NCI-H146 treated with DMSO at 0.1 percent for 48 hours (cell line): ENCODE data around the gene UBE4A.
"Not testable (repeated sequence)": the region's sequence is repeated elsewhere in the genome, so short reads cannot be mapped to it uniquely, and the experiment has no call there.

ENCODE experiments used
- DNase-seq: peaks from one replicate; lab custom pipeline; 2025; ENCODE audit not compliant: unreplicated experiment; lab: John Stamatoyannopoulos, UW

Gene UBE4A

DNA sequence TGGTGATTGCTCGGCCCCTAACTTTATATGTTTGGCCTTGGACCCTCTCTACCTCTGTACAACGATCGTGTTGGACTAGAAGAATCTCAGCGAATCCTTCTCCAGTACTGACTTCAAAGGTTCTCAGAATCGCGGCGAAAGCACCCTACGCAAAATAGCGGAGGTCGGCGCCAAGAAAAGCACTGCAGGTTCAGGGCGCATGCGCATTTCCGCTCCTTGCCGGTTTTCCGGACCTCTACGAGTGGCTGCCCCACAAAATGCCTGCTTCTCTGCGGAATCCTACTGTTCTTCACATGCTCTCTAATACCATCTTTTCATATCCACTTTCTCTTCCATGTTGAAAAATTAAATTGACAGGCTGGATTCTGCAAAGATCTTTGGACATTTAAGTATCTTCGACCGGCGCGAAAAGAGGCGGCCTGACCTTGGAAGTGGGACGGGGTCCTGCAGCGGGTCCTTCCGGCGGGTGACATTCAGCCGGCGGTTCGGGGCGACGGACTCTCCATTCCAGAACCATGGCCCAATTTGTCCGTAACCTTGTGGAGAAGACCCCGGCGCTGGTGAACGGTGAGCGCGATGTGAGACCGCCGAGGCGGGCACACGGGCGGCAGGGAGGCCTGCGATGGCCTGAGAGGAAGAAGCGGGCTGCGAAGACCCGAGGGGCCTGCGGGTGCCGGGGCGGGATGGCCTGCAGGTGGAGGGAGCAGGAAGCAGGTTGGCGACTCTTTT is 41.9 kb downstream of the UBE4A start, which contains the start of gene ATP5MG:
Gene ATP5MG (plus strand): TSS at position 456 of the 729 bp plus-strand sequence. CDS start 60 bp downstream, at position 516.
- DNase-seq: peak; percentile 84

DNA sequence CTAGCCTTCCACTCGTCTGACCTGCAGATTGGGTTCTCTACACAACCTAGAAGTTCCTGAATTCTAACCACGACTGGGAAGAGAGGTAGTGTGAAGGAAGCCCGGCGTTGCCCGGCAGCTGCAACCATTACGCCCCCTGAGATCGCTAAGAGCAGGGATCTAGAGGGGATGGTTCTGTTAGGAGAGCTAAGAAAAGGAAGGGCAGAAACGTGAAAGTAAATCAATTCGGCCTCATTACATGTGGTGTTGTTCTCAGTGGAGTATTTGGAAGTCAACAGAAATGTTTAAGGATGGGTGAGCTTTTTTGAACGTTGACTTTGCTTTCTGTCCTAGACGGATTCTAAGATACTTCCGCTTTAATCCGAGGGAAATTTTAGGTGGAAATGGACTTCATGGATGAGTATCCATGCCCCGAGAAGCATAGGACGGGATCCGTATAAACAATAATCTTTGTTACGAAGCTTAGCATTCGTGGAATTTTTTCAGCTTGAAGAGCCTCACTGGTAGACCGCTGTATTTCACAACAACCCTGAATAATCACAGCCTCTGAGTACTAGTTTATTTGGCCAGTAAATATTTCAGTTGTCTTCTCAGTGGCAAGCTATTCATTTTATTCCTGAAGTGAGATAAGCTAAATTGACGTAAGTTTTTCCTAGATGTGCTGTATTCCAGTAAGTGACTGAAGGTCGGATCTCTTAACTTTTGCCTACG is 42.6 kb downstream of the UBE4A start:
- DNase-seq: peak; percentile 41

- DNase-seq: not testable (repeated sequence)
These were observed 43.2 kb downstream of the UBE4A start for GRCh38 chr11:118402594-118402993.

DNA sequence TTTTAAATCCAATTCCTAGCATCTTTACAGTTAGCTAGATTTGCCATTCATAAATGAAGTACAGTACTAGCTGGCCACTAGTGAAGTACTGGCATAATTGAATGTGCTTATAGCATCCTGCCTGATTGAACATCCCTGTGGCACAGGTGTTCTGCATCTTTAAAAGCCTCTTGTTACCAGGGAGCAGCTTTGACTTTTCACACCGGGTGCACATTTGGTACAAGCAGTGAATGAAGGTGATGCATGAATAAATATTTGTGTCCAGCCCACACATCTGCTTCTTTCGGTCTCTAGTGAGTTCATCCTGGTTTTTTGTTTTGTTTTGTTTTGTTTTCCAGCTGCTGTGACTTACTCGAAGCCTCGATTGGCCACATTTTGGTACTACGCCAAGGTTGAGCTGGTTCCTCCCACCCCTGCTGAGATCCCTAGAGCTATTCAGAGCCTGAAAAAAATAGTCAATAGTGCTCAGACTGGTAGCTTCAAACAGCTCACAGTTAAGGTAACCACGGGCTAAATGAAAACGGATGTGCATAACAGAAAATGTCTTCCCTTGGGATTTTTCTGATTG is 47.3 kb downstream of the UBE4A start:
- DNase-seq: peak; percentile 35

DNA sequence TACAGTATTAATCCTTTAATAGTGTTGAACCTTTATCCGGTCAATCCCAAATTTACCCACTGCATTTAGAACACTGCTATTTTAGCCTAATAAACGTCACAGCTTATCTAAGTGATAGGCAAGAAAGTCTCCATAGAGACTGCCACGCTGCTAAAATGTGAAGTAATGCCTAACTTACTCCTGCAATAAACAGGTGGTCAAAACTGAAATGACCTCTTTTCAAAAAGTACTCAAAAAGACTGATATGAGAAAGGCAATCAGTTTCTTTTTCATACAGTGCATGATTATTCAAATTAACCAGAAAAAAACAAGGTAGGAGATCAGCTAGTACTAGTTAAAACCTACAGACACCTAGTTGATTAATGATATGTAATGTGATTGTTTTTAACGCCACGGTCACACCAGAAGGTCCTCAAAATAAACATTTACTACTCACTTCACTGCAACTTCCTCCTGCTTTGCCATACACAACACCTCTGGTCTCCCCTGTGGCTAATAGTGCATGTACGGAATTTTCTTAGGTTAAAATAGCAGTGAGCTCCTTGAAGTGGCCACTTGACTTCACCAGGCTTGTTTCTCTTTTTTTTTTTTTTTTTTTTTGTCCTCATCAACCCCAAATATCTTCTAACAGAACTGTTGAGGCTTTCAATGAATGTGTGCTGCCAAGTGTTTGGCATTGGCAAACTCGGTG is 50.8 kb downstream of the UBE4A start:
- no peak for DNase-seq

- no peak for DNase-seq
These were observed 52.1 kb downstream of the UBE4A start for GRCh38 chr11:118411530-118411929.

DNA sequence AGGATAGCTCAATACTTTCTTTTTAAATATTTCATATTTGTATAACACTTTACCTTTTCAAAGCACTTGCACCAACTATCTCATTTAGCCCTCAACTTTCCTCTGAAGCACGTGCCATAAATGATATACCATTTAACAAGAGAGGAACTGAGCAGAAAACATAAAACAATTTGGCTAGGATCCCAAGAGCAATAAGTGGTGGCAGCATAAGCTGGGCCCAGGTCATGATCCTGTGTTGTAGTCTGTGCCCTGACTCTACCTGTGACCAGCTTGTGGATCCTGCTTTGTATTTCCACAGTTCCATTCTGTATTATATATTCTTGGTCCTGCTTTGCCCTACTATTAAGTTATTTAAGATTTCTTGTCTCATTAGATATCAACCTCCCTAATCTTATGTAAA is 53.5 kb downstream of the UBE4A start:
- no peak for DNase-seq

- no peak for DNase-seq
These were observed 55.8 kb downstream of the UBE4A start for GRCh38 chr11:118415062-118415738.

- no peak for DNase-seq
These were observed 56.3 kb downstream of the UBE4A start for GRCh38 chr11:118415739-118416068.

DNA sequence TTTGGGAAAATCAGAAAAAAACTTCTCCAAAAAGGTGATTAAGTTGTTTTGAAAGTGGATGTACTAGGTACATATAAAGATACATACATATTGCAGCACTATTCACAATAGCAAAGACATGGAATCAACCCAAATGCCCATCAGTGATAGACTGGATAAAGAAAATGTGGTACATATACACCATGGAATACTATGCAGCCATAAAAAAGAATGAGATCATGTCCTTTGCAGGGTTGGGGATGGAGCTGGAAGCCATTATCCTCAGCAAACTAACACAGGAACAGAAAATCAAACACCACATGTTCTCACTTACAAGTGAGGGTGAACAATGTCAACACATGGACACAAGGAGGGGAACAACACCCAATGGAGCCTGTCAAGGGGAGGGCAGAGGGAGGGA is 57.5 kb downstream of the UBE4A start:
- DNase-seq: not testable (repeated sequence)

DNA sequence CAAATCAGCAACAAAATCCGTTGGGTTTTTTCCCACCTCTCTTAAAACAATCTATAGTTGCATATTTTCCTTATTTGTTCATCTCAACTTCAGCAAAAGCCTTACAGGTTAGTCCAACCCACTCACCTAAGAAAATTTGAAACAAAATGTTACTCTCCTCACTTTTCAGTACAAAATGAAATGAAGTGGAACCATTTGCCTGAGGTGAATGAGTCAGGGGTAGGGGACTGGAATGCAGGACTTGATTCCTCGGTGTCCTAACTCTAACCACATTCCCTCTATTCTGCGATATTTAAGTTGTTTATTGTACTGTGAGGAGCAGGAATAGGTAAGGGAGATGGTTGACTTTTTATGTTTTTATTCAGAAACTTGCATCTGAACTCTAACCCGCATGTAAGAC is 58.4 kb downstream of the UBE4A start:
- DNase-seq: no peak

- no peak for DNase-seq
These were observed 59.4 kb downstream of the UBE4A start for GRCh38 chr11:118418766-118419165.

- DNase-seq: no peak
These were observed 68.3 kb downstream of the UBE4A start for GRCh38 chr11:118427707-118428106.

DNA sequence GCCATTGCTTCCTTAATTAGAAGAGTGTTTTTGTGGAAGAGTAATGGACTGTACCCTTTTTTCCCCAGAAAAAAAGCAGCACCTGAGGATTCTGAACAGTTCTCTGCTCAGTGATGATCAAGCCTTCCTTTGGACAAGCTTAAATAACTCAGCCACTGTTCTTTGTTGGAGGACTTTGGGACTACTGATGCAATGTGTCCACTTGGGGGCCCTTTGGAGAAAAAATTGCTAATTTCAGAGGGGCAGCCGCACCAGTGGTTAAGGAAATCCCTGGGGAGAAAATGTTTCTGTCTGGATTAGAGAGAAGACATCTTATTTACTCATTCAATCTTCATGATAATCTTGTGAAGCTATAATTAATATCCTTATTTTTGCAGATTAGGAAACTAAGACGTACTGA is 71.6 kb downstream of the UBE4A start:
- DNase-seq: no peak

- no peak for DNase-seq
These were observed 74.7 kb downstream of the UBE4A start for GRCh38 chr11:118434123-118434552.

DNA sequence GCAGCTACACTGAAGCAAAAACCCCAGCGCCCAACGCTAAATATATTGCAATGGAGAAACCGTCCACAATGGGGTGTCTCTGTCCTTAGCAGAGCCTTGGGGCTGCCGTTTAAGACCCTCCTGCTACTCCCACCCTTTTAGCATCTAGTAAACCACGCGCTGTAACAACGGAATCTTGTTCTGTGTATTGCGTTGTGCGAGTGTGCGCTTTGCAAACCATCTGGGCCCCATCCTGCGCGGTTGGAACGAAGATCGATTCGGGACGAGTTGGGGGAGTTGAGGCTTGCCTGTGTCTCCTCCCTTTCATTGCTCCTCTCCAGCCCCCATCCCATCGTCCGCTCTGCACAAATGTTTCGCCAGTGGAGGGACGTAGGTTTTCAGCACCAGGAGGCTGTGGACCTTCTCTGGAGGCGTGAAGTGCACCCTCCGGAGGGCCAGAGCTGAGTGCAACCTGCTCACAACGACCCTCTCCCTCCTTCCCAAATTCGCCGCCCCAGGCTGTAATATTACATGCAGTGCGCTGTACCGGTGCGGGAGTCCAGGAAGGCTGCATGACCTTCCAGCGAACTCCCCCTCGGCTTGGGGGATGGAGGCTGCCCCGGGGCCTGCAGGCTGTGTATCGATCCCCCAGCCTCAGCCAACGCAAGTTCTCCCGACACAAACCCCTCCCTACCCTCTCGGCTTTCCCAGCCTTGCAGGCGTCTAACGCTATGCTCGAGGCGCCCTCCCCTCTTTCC is 75.3 kb downstream of the UBE4A start:
- DNase-seq: peak; percentile 41

GRCh38 chr11:118435290-118435892 is 76.0 kb downstream of the UBE4A start:
- peak; percentile 86 for DNase-seq

DNA sequence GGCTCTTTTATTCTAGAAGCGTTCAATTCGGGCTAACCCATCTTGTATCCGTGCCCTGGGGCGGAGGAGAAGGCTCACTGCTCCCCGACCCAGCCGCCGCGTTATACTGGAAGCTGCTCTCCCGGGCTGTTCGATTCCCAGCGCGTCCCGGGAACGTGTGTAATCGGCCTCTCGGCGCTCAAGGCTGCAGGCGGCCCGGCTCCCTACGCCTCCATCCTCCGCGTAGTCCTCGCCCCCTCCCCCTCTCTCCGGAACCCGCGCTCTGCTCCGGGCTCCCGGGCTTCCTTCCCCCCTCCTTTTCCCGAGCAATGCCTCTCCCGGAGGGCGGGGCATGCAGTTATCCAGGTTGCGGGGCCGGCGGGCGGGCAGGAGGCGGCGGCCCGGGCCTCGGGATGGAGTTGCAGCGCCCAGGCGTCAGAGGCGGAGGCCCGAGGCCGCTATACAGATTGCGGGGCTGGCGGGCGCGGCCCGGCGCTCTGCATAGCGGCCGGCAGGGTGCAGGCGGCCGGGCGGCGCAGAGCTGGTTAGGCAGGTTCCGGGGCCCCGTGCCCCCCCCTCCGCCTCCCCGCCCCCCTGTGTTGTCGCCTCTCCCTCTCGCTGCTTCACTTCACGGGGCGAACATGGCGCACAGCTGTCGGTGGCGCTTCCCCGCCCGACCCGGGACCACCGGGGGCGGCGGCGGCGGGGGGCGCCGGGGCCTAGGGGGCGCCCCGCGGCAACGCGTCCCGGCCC is 76.7 kb downstream of the UBE4A start, which contains the start of gene KMT2A:
Gene KMT2A (plus strand): TSS at position 600 of the 732 bp plus-strand sequence. CDS start 21 bp downstream, at position 621.
- DNase-seq: peak; percentile 92

DNA sequence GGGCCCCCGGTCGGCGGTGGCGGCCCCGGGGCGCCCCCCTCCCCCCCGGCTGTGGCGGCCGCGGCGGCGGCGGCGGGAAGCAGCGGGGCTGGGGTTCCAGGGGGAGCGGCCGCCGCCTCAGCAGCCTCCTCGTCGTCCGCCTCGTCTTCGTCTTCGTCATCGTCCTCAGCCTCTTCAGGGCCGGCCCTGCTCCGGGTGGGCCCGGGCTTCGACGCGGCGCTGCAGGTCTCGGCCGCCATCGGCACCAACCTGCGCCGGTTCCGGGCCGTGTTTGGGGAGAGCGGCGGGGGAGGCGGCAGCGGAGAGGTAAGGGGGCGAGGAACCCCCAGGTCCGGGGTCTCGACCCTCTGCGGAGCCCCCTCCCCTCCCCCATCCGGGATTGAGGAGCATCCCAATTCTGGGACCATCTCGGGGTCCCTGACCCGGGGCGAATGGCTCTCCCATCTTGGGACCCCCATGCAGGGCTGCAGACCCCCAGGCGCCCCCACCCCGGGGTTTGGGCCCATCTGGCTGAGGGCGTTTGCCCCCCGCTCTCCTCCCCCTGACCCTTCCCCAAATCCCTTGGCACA is 77.3 kb downstream of the UBE4A start:
- no peak for DNase-seq
